Activated B cell treated with CpG ODN at 0.5 μM for 24 hours (primary cell): ENCODE measurements around the gene ASCC2. TPM values are rescaled to one million over a fixed set of nuclear protein-coding genes. Genes with fewer than 3 reads are reported as not detected.
A peak's percentile ranks its signal among the peaks of the same experiment; 100 is the strongest.
"Not testable (repeated sequence)": the region's sequence is repeated elsewhere in the genome, so short reads cannot be mapped to it uniquely, and the experiment has no call there.

Experiments used
- ATAC-seq: fragments of 200-7000 bp; cut with Tn5 transposase; one replicate; pipeline ENCODE4 v1.10.0; 2021; ENCODE audit warnings: low read depth, mild to moderate bottlenecking, moderate library complexity
- CTCF ChIA-PET: fragments of 350-600 bp; sonication (Branson Sonifier 250); formaldehyde crosslinking; loops from one replicate; lab custom pipeline; 2021; ENCODE audit warnings: antibody characterized with exemption; lab: Charles Lee
- POLR2A ChIA-PET: fragments of 350-600 bp; sonication (Branson Sonifier 250); formaldehyde crosslinking; loops from one replicate; lab custom pipeline; 2021; ENCODE audit warnings: antibody characterized with exemption; lab: Charles Lee
- DNase-seq: peaks from one replicate; pipeline ENCODE4 v3.0.0; 2022
- H3K27ac Mint-ChIP-seq: one replicate; pipeline ENCODE4 v1.8.0; 2020; ENCODE audit warnings: mixed read lengths
- H3K27me3 Mint-ChIP-seq: one replicate; pipeline ENCODE4 v1.8.0; 2021; ENCODE audit warnings: mixed read lengths
- H3K36me3 Mint-ChIP-seq: one replicate; pipeline ENCODE4 v1.8.0; 2021; ENCODE audit warnings: low read depth, mixed read lengths
- H3K4me1 Mint-ChIP-seq: one replicate; pipeline ENCODE4 v1.8.0; 2021; ENCODE audit warnings: mixed read lengths
- H3K4me3 Mint-ChIP-seq: one replicate; pipeline ENCODE4 v1.8.0; 2020; ENCODE audit warnings: mild to moderate bottlenecking, mixed read lengths
- H3K9me3 Mint-ChIP-seq: one replicate; pipeline ENCODE4 v1.8.0; 2020; ENCODE audit warnings: mixed read lengths
- intact Hi-C: fragments of 100-400 bp; cut with micrococcal nuclease; formaldehyde crosslinking; loops from one replicate; pipeline ENCODE4 v1.15.1; 2024
- total RNA-seq: library from RNA; stranded (reverse); gene quantifications from 2 replicates; pipeline ENCODE4 v1.2.3, GENCODE V29; 2022
- TF ChIP-seq, protein P1 (sequence below): fragments of 200-600 bp; IDR thresholded peaks from one replicate; pipeline ENCODE4 v1.8.0; 2022; ENCODE audit warnings: antibody characterized with exemption, mild to moderate bottlenecking

The ASCC2 gene
- total RNA-seq, 1 donor from 2014 or later, result 89.7 TPM

DNA sequence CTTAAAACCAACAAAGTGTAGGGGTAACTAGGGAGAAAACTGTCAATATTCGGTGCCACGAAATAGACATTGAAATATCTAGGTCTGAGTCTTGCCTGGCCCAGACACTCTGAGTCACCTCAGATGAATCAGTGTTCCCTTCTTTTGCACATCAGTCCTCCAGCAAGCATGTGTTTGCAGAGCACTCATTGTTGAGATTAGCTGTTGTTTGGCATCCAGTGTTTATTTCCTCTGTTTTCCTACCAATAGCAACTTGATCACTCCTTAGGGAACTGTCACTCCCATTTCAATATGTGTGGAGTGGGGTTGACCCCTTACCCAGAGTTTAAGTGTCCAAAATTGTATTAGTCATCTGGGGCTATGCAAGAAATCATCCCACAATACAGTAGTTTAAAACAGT lies 4.7 kb upstream of the ASCC2 start:
- Mint-ChIP-seq H3K36me3 (peaks cover 3% of the 10 kb centered on the region), H3K27me3 (no peaks in the 10 kb centered on the region), H3K4me1 (peaks cover 10% of the 10 kb centered on the region), H3K9me3 (no peaks in the 10 kb centered on the region), H3K27ac (no peak overlapping the region), H3K4me3 (no peak overlapping the region)
- TF ChIP-seq, protein P1, sequence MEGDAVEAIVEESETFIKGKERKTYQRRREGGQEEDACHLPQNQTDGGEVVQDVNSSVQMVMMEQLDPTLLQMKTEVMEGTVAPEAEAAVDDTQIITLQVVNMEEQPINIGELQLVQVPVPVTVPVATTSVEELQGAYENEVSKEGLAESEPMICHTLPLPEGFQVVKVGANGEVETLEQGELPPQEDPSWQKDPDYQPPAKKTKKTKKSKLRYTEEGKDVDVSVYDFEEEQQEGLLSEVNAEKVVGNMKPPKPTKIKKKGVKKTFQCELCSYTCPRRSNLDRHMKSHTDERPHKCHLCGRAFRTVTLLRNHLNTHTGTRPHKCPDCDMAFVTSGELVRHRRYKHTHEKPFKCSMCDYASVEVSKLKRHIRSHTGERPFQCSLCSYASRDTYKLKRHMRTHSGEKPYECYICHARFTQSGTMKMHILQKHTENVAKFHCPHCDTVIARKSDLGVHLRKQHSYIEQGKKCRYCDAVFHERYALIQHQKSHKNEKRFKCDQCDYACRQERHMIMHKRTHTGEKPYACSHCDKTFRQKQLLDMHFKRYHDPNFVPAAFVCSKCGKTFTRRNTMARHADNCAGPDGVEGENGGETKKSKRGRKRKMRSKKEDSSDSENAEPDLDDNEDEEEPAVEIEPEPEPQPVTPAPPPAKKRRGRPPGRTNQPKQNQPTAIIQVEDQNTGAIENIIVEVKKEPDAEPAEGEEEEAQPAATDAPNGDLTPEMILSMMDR, result no peak
- no peak for DNase-seq
- intact Hi-C loops, result loop anchor here (5.0 kb wide), 1 partner anchor 580 kb away; no protein-coding TSS in a partner anchor
- ChIA-PET CTCF (no interaction called here), POLR2A (interaction anchor here (0.6 kb wide), 1 partner anchor 35 kb away, joined by 4 read pairs; no protein-coding TSS in a partner anchor)
- ATAC-seq, result no peak

DNA sequence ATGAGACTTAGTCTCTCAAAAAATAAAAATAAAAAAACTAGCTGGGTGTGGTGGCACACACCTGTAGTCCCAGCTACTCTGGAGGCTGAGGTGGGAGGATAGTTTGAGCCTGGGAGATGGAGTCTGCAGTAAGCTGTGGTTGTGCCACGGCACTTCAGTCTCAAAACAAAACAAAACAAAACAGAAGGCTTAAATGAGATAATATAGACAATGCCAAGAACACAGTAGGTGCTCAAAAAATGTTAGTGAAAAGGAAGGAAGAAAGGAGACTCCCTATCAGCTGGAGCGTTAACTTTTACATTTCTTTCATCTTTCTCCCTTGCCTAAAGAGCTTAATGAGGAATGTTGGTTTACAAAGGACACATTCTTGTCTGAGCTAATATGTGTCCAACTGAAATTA lies 4.1 kb upstream of the ASCC2 start:
- intact Hi-C loops, result loop anchor here (5.0 kb wide), 1 partner anchor 580 kb away; no protein-coding TSS in a partner anchor
- ChIA-PET CTCF (no interaction called here), POLR2A (no interaction called here)
- ATAC-seq (no peak), DNase-seq (no peak)
- no peak overlapping the region for H3K27ac Mint-ChIP-seq
- peaks cover 6% of the 10 kb centered on the region for H3K36me3 Mint-ChIP-seq
- H3K27me3 Mint-ChIP-seq, result no peaks in the 10 kb centered on the region
- no peak overlapping the region for H3K4me3 Mint-ChIP-seq
- H3K9me3 Mint-ChIP-seq, result no peaks in the 10 kb centered on the region
- TF ChIP-seq, protein P1, result no peak
- H3K4me1 Mint-ChIP-seq, result peaks cover 15% of the 10 kb centered on the region

DNA sequence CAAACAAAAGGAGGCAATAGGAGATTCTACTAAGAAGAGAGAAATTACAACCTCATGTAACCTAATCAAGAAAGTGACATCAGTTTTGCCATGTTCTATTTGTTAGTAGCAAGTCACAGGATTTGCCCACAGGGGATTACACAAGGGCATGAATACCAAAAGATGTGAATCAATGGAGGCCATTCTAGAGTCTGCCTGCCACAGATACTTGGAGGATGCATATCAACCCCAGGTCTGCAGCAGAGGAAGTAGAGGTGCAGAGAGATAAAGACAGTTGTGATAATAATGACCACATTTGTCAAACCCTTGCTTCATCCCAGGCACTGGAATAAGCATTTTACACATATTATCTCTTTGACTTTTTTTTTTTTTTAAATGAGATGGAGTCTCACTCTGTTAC lies 2.4 kb upstream of the ASCC2 start:
- H3K9me3 Mint-ChIP-seq, result no peaks in the 10 kb centered on the region
- no peak for DNase-seq
- TF ChIP-seq, protein P1, result no peak
- no peak overlapping the region for H3K4me3 Mint-ChIP-seq
- ChIA-PET POLR2A (interaction anchor here (0.7 kb wide), 2 partner anchors 10 to 168 kb away, joined by 3 to 4 read pairs; no protein-coding TSS in a partner anchor), CTCF (no interaction called here)
- intact Hi-C loops, result loop anchor here (5.0 kb wide), 1 partner anchor 582 kb away; no protein-coding TSS in a partner anchor
- no peaks in the 10 kb centered on the region for H3K27me3 Mint-ChIP-seq
- H3K4me1 Mint-ChIP-seq, result peaks cover 30% of the 10 kb centered on the region
- ATAC-seq, result no peak
- H3K27ac Mint-ChIP-seq, result no peak overlapping the region
- H3K36me3 Mint-ChIP-seq, result peaks cover 11% of the 10 kb centered on the region

DNA sequence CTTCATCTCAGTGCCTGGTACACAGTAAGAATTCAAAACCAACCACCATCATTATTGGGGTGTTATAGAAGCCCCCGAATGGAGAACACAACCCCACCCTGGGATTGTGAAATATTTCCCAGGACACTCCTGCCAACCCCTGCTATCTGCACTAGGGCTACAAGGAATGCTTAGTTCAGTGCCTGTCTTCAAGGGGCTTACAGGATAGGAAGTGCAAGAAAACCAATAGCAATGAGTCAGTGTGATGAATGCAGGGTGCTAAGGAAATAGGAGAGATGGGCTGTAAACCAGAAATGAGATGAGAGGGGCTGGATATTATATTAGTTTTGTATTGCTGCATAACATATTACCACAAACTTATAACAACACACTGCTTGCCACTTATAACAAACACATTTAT lies 965 bp upstream of the ASCC2 start:
- POLR2A ChIA-PET, result interaction anchor here (1.5 to 1.7 kb wide), 2 partner anchors 15 to 285 kb away, joined by 7 to 10 read pairs; partner anchors contain the start of gene THOC5
- DNase-seq (no peak), ATAC-seq (no peak)
- intact Hi-C loops, result loop anchor here (2.0 to 5.0 kb wide), 3 partner anchors 98 to 452 kb away; partner anchors contain the start of gene AP1B1
- no peaks in the 10 kb centered on the region for H3K27me3 Mint-ChIP-seq
- H3K27ac Mint-ChIP-seq, result peak overlapping the region; percentile 96
- TF ChIP-seq, protein P1, result no peak
- H3K4me1 Mint-ChIP-seq, result peaks cover 37% of the 10 kb centered on the region
- H3K9me3 Mint-ChIP-seq, result no peaks in the 10 kb centered on the region
- H3K36me3 Mint-ChIP-seq, result peaks cover 18% of the 10 kb centered on the region
- CTCF ChIA-PET, result interaction anchor here (2.7 kb wide), 1 partner anchor 167 kb away, joined by 12 read pairs; no protein-coding TSS in a partner anchor
- peak overlapping the region; percentile 97 for H3K4me3 Mint-ChIP-seq

DNA sequence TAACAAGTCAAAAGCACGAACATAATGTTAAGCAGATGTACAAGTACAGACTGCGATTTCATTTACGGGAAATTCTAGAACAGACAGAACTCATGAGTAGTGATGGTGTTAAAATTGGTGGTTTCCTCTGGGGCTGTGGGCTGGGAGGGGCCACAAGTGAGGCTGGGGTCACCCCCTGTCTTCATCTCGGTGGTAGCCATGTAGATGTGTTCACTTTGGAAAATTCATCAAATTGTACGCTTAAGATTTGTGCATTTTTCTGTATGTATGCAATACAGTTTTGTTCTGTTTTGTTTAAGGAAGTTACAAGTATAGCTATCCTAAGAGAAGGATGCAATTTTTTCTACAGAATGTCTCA lies 504 bp upstream of the ASCC2 start:
- intact Hi-C loops, result loop anchor here (1.0 to 5.0 kb wide), 6 partner anchors 45 to 451 kb away; partner anchors contain the start of genes AP1B1, MTMR3, NF2 and UQCR10
- Mint-ChIP-seq H3K9me3 (no peaks in the 10 kb centered on the region), H3K27me3 (no peaks in the 10 kb centered on the region), H3K4me3 (peak overlapping the region; percentile 97), H3K4me1 (peaks cover 37% of the 10 kb centered on the region), H3K27ac (peak overlapping the region; percentile 96), H3K36me3 (peaks cover 21% of the 10 kb centered on the region)
- no peak for DNase-seq
- CTCF ChIA-PET, result interaction anchor here (1.0 to 2.7 kb wide), 2 partner anchors 45 to 167 kb away, joined by 3 to 12 read pairs; partner anchors contain the start of gene MTMR3
- TF ChIP-seq, protein P1, result no peak
- ATAC-seq, result peak; percentile 25
- POLR2A ChIA-PET, result interaction anchor here (0.9 to 1.7 kb wide), 11 partner anchors 9 to 585 kb away, joined by 3 to 19 read pairs (median 5); partner anchors contain the start of genes MTMR3, THOC5, UQCR10 and ZMAT5

DNA sequence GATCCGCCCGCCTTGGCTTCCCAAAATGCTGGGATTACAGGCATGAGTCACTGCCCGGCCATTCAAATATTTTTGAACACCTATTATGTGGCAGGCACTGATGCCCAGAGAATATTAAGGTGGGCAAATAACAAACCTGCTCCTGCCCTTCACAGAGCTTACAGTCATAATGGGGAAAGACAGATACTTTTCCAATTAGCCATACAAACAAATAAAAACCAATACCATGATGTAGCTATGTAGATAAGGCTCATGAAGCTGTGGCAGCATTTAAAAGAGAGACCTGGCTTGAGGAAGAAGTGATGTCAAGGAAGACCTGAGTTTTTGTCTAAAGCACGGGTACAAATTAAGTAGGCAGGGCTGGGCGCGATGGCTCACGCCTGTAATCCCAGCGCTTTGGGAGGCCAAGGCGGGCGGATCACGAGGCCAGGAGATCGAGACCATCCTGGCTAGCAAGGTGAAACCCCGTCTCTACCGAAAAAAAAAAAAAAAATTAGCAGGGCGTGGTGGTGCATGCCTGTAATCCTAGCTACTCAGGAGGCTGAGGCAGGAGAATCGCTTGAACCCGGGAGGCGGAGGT lies 1.2 kb downstream of the ASCC2 start:
- intact Hi-C loops, result loop anchor here (5.0 kb wide), 2 partner anchors 100 to 450 kb away; partner anchors contain the start of gene AP1B1
- not testable (repeated sequence) for H3K9me3 Mint-ChIP-seq, DNase-seq, H3K27ac Mint-ChIP-seq, ATAC-seq, H3K27me3 Mint-ChIP-seq
- Mint-ChIP-seq H3K36me3 (peaks cover 34% of the 10 kb centered on the region), H3K4me1 (peaks cover 37% of the 10 kb centered on the region), H3K4me3 (peak overlapping the region; percentile 97)
- CTCF ChIA-PET, result interaction anchor here (2.7 kb wide), 1 partner anchor 169 kb away, joined by 12 read pairs; no protein-coding TSS in a partner anchor
- POLR2A ChIA-PET, result interaction anchor here (0.6 to 0.9 kb wide), 3 partner anchors 168 to 757 kb away, joined by 3 read pairs; no protein-coding TSS in a partner anchor
